ENCODE results near the gene TBX2.

Gene TBX2

GRCh38 chr17:61388561-61389356 lies 10.9 kb upstream of the TBX2 start:
- no peak for DNase-seq

GRCh38 chr17:61389670-61390478 lies 9.8 kb upstream of the TBX2 start:
- DNase-seq, result peak; percentile 79

GRCh38 chr17:61390479-61390791 lies 9.2 kb upstream of the TBX2 start:
- no peak for DNase-seq

- DNase-seq, result no peak
Measured at GRCh38 chr17:61391595-61392291, 7.9 kb upstream of the TBX2 start.

GRCh38 chr17:61392679-61393078 lies 7.0 kb upstream of the TBX2 start:
- DNase-seq, result no peak

GRCh38 chr17:61393550-61393903 lies 6.1 kb upstream of the TBX2 start:
- DNase-seq, result no peak

- no peak for DNase-seq
Measured at GRCh38 chr17:61393904-61394629, 5.6 kb upstream of the TBX2 start.

GRCh38 chr17:61394630-61395408 lies 4.8 kb upstream of the TBX2 start:
- no peak for DNase-seq

- no peak for DNase-seq
Measured at GRCh38 chr17:61395409-61395982, 4.1 kb upstream of the TBX2 start.

GRCh38 chr17:61395983-61396585 lies 3.6 kb upstream of the TBX2 start:
- no peak for DNase-seq

- DNase-seq, result no peak
Measured at GRCh38 chr17:61396586-61397085, 3.0 kb upstream of the TBX2 start.

GRCh38 chr17:61397086-61397842 lies 2.4 kb upstream of the TBX2 start:
- no peak for DNase-seq

GRCh38 chr17:61398721-61399130 lies 917 bp upstream of the TBX2 start:
- no peak for DNase-seq

GRCh38 chr17:61400066-61400716 lies 548 bp downstream of the TBX2 start:
- no peak for DNase-seq

GRCh38 chr17:61400717-61401388 lies 1.2 kb downstream of the TBX2 start:
- no peak for DNase-seq

- DNase-seq, result no peak
Measured at GRCh38 chr17:61401389-61402072, 1.9 kb downstream of the TBX2 start.

GRCh38 chr17:61402073-61402541 lies 2.5 kb downstream of the TBX2 start:
- no peak for DNase-seq

- DNase-seq, result no peak
Measured at GRCh38 chr17:61402978-61403800, 3.5 kb downstream of the TBX2 start.

Data from activated effector memory CD4-positive, alpha-beta T cell treated with anti-CD3 and anti-CD28 coated beads, Interleukin-2, amount 50 U/mL, for 16 hours (primary cell).